Uterus (tissue), 2 donors: ENCODE measurements around the gene IL1RAP.

Experiments
- POLR2A ChIP-seq, 2 donors: fragments of 450-650 bp; IDR thresholded peaks; one replicate each; pipeline ENCODE4 v1.6.1; 2016; ENCODE audit warnings: antibody characterized with exemption in 2 of 2, mild to moderate bottlenecking in 1 of 2, moderate library complexity in 1 of 2
- TF ChIP-seq, protein P1 (sequence below), 4 experiments: fragments of 200-600 bp in 2 of 4; fragments of 450-650 bp in 2 of 4; sonication (generic) in 2 of 4; IDR thresholded peaks; one replicate each; pipeline ENCODE4 v1.5.1; 2016 to 2019; ENCODE audit warnings: antibody characterized with exemption in 4 of 4, mild to moderate bottlenecking in 2 of 4, moderate library complexity in 1 of 4

DNA sequence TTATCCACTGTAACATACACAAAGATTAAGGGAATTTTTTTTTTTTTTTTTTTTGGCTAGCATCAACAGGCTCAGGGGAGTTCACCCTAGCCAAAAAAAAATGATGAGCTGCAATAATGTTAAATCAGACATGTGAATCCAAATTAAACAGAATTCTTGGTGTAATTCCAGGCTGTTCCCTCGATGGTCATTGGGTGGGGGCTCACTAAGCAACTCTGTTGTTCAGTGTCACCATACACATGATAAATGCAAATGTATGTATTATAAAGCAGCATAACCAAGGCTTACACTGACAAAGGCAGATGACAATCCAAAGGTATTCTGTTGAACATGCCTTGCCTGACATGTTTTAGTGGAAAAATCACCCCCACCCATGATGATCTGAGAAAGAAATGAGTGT lies 29.0 kb downstream of the IL1RAP start:
- no peak for TF ChIP-seq POLR2A (IDR thresholded peaks at IDR 0.05)
- TF ChIP-seq, protein P1, sequence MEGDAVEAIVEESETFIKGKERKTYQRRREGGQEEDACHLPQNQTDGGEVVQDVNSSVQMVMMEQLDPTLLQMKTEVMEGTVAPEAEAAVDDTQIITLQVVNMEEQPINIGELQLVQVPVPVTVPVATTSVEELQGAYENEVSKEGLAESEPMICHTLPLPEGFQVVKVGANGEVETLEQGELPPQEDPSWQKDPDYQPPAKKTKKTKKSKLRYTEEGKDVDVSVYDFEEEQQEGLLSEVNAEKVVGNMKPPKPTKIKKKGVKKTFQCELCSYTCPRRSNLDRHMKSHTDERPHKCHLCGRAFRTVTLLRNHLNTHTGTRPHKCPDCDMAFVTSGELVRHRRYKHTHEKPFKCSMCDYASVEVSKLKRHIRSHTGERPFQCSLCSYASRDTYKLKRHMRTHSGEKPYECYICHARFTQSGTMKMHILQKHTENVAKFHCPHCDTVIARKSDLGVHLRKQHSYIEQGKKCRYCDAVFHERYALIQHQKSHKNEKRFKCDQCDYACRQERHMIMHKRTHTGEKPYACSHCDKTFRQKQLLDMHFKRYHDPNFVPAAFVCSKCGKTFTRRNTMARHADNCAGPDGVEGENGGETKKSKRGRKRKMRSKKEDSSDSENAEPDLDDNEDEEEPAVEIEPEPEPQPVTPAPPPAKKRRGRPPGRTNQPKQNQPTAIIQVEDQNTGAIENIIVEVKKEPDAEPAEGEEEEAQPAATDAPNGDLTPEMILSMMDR (IDR thresholded peaks at IDR 0.05) = no peak
